GM23338 (cell line): ENCODE data around the gene TP53BP2. TPM values are rescaled to one million over a fixed set of nuclear protein-coding genes. Genes with fewer than 3 reads are reported as not detected.
A peak's percentile ranks its signal among the peaks of the same experiment; 100 is the strongest.

Source experiments
- ATAC-seq: fragments of 200-7000 bp; cut with Tn5 transposase; 3 replicates; pipeline ENCODE4 v1.9.1; 2020
- DNase-seq: peaks from one replicate; pipeline ENCODE4 v3.0.0-alpha.2; 2015; ENCODE audit warnings: low spot score
- H2AFZ ChIP-seq: fragments of 200-600 bp; sonication (generic); 2 replicates; pipeline ENCODE4 v1.8.0; 2016; ENCODE audit warnings: antibody characterized with exemption, mild to moderate bottlenecking, moderate library complexity
- H3F3A ChIP-seq: fragments of 200-600 bp; sonication (generic); replicated peaks from 2 replicates; pipeline ENCODE4 v1.8.0; 2017; ENCODE audit warnings: antibody characterized with exemption, mixed run types, low read depth
- H3K27ac ChIP-seq: fragments of 200-600 bp; sonication (generic); 2 replicates; pipeline ENCODE4 v1.6.1; 2016; ENCODE audit warnings: low read depth
- H3K27me3 ChIP-seq: fragments of 200-600 bp; sonication (generic); 2 replicates; pipeline ENCODE4 v1.8.0; 2016; ENCODE audit warnings: mild to moderate bottlenecking, mixed run types, moderate library complexity; ENCODE audit not compliant: insufficient read depth
- H3K36me3 ChIP-seq: fragments of 200-600 bp; sonication (generic); 2 replicates; pipeline ENCODE4 v1.8.0; 2016; ENCODE audit warnings: mild to moderate bottlenecking; ENCODE audit not compliant: insufficient read depth
- H3K4me1 ChIP-seq: fragments of 200-600 bp; sonication (generic); 2 replicates; pipeline ENCODE4 v1.8.0; 2016; ENCODE audit warnings: mild to moderate bottlenecking, moderate library complexity; ENCODE audit not compliant: insufficient read depth
- H3K4me2 ChIP-seq: fragments of 200-600 bp; sonication (generic); 2 replicates; pipeline ENCODE4 v1.7.1; 2017; ENCODE audit warnings: mixed run types
- H3K4me3 ChIP-seq: fragments of 200-600 bp; sonication (generic); 2 replicates; pipeline ENCODE4 v1.6.1; 2016; ENCODE audit warnings: mixed run types
- H3K79me2 ChIP-seq: fragments of 200-600 bp; sonication (generic); replicated peaks from 2 replicates; pipeline ENCODE4 v1.8.0; 2017; ENCODE audit warnings: mild to moderate bottlenecking; ENCODE audit not compliant: insufficient read depth
- H3K9me2 ChIP-seq: fragments of 200-600 bp; sonication (generic); 2 replicates; pipeline ENCODE4 v1.8.0; 2017; ENCODE audit not compliant: insufficient read depth
- H4K20me1 ChIP-seq: fragments of 200-600 bp; sonication (generic); replicated peaks from 2 replicates; pipeline ENCODE4 v1.8.0; 2017; ENCODE audit warnings: mild to moderate bottlenecking; ENCODE audit not compliant: insufficient read depth
- H3K27ac Mint-ChIP-seq: 2 replicates; pipeline ENCODE4 v1.8.0; 2020; ENCODE audit warnings: inconsistent platforms, mild to moderate bottlenecking, moderate library complexity, mixed read lengths
- H3K27me3 Mint-ChIP-seq: 3 replicates; pipeline ENCODE4 v1.8.0; 2022; ENCODE audit warnings: low read depth, mild to moderate bottlenecking, moderate library complexity, mixed read lengths, inconsistent platforms; ENCODE audit not compliant: insufficient read depth, poor library complexity
- H3K36me3 Mint-ChIP-seq: 3 replicates; pipeline ENCODE4 v1.8.0; 2021; ENCODE audit warnings: low read depth, mild to moderate bottlenecking, inconsistent platforms, moderate library complexity, mixed read lengths
- H3K4me1 Mint-ChIP-seq: 3 replicates; pipeline ENCODE4 v1.8.0; 2020; ENCODE audit warnings: mild to moderate bottlenecking, inconsistent platforms, mixed read lengths
- H3K4me3 Mint-ChIP-seq: 3 replicates; pipeline ENCODE4 v1.8.0; 2021; ENCODE audit warnings: moderate library complexity, mild to moderate bottlenecking, inconsistent platforms, mixed read lengths
- H3K9me3 Mint-ChIP-seq: 3 replicates; pipeline ENCODE4 v1.8.0; 2020; ENCODE audit warnings: moderate library complexity, mild to moderate bottlenecking, inconsistent platforms, mixed read lengths
- EZH2 ChIP-seq: fragments of 200-600 bp; sonication (generic); IDR thresholded peaks from one replicate; pipeline ENCODE4 v1.8.0; 2017; ENCODE audit warnings: antibody characterized with exemption, mild to moderate bottlenecking, low read depth; ENCODE audit not compliant: unreplicated experiment
- EZH2phosphoT487 ChIP-seq: fragments of 200-600 bp; sonication (generic); IDR thresholded peaks from one replicate; pipeline ENCODE4 v1.8.1; 2018; ENCODE audit warnings: antibody characterized with exemption; ENCODE audit not compliant: unreplicated experiment
- JUNB ChIP-seq: IDR thresholded peaks from one replicate; pipeline ENCODE4 v1.6.1; 2016; ENCODE audit warnings: antibody characterized with exemption; ENCODE audit not compliant: unreplicated experiment
- NANOG ChIP-seq: IDR thresholded peaks from 2 replicates; pipeline ENCODE4 v1.6.1; 2016; ENCODE audit warnings: antibody characterized with exemption, borderline replicate concordance
- POLR2AphosphoS5 ChIP-seq: IDR thresholded peaks from 2 replicates; pipeline ENCODE4 v1.6.1; 2016; ENCODE audit warnings: antibody characterized with exemption, low read depth
- ZNF114 ChIP-seq: fragments of 250-450 bp; sonication (Bioruptor Pico); IDR thresholded peaks from 2 replicates; pipeline ENCODE4 v1.5.0; 2020; ENCODE audit warnings: mild to moderate bottlenecking, moderate library complexity
- ZNF331 ChIP-seq: fragments of 250-450 bp; sonication (Bioruptor Pico); IDR thresholded peaks from 2 replicates; pipeline ENCODE4 v1.5.0; 2020; ENCODE audit warnings: low read depth, mild to moderate bottlenecking, moderate library complexity
- polyA plus RNA-seq: library from polyadenylated mRNA; unstranded; fragments of >200 nt; fragmentation: Nextera tagmentation; extraction: Ambion mirVana; gene quantifications from 2 replicates; pipeline ENCODE4 v1.2.1, GENCODE V29; 2016
- total RNA-seq: library from RNA; depleted of rRNA; stranded (reverse); fragments of >200 nt; shearing (Covaris generic); gene quantifications from 2 replicates; pipeline ENCODE4 v1.2.3, GENCODE V29; 2014
- TF ChIP-seq, protein P1 (sequence below): IDR thresholded peaks from one replicate; pipeline ENCODE4 v1.6.1; 2018; ENCODE audit warnings: antibody characterized with exemption; ENCODE audit not compliant: unreplicated experiment
- TF ChIP-seq, protein P2 (sequence below), 2 experiments: fragments of 200-600 bp in 1 of 2; sonication (generic) in 1 of 2; conservative IDR thresholded peaks; 2 replicates each; pipeline versions ENCODE4 v1.5.1 to v1.6.1; 2016 to 2017; ENCODE audit warnings: antibody characterized with exemption in 2 of 2, low read depth in 2 of 2, mild to moderate bottlenecking in 2 of 2, moderate library complexity in 1 of 2
- TF ChIP-seq, protein P3 (sequence below): IDR thresholded peaks from 2 replicates; pipeline ENCODE4 v1.6.1; 2016; ENCODE audit warnings: antibody characterized with exemption
- TF ChIP-seq, protein P4 (sequence below): fragments of 250-450 bp; sonication (Bioruptor Pico); IDR thresholded peaks from 2 replicates; pipeline ENCODE4 v1.5.0; 2020; ENCODE audit warnings: mild to moderate bottlenecking, moderate library complexity

TP53BP2 gene
- total and polyA plus RNA-seq, 2 experiments from 2014 or later, result 10.1 to 32.9 TPM

DNA sequence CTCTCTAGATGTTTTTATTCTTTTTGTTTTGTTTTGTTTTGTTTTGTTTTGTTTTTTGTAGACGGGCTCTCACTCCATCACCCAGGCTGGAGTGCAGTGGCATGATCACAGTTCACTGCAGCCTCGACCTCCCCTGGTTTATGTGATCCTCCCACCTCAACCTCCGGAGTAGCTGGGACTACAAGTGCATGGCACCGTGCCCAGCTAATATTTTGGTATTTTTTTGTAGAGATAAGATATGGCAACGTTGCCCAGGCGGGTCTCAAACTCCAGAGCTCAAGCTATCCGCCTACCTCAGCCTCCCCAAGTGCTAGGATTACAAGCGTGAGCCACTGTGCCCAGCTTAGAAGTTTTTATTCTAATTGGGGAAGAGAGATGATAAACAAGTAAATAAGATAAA is 13.3 kb upstream of the TP53BP2 start (continued):
- TF ChIP-seq, protein P1, sequence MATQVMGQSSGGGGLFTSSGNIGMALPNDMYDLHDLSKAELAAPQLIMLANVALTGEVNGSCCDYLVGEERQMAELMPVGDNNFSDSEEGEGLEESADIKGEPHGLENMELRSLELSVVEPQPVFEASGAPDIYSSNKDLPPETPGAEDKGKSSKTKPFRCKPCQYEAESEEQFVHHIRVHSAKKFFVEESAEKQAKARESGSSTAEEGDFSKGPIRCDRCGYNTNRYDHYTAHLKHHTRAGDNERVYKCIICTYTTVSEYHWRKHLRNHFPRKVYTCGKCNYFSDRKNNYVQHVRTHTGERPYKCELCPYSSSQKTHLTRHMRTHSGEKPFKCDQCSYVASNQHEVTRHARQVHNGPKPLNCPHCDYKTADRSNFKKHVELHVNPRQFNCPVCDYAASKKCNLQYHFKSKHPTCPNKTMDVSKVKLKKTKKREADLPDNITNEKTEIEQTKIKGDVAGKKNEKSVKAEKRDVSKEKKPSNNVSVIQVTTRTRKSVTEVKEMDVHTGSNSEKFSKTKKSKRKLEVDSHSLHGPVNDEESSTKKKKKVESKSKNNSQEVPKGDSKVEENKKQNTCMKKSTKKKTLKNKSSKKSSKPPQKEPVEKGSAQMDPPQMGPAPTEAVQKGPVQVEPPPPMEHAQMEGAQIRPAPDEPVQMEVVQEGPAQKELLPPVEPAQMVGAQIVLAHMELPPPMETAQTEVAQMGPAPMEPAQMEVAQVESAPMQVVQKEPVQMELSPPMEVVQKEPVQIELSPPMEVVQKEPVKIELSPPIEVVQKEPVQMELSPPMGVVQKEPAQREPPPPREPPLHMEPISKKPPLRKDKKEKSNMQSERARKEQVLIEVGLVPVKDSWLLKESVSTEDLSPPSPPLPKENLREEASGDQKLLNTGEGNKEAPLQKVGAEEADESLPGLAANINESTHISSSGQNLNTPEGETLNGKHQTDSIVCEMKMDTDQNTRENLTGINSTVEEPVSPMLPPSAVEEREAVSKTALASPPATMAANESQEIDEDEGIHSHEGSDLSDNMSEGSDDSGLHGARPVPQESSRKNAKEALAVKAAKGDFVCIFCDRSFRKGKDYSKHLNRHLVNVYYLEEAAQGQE, result no peak
- TF ChIP-seq EZH2phosphoT487 (no peak), POLR2AphosphoS5 (no peak), EZH2 (no peak), JUNB (no peak), ZNF331 (CRISPR knock-in tag) (no peak)
- TF ChIP-seq, protein P2, sequence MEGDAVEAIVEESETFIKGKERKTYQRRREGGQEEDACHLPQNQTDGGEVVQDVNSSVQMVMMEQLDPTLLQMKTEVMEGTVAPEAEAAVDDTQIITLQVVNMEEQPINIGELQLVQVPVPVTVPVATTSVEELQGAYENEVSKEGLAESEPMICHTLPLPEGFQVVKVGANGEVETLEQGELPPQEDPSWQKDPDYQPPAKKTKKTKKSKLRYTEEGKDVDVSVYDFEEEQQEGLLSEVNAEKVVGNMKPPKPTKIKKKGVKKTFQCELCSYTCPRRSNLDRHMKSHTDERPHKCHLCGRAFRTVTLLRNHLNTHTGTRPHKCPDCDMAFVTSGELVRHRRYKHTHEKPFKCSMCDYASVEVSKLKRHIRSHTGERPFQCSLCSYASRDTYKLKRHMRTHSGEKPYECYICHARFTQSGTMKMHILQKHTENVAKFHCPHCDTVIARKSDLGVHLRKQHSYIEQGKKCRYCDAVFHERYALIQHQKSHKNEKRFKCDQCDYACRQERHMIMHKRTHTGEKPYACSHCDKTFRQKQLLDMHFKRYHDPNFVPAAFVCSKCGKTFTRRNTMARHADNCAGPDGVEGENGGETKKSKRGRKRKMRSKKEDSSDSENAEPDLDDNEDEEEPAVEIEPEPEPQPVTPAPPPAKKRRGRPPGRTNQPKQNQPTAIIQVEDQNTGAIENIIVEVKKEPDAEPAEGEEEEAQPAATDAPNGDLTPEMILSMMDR (conservative IDR thresholded peaks at IDR 0.05; ENCODE audit: low read depth in 2 of 2), result no peak
- TF ChIP-seq, protein P3, sequence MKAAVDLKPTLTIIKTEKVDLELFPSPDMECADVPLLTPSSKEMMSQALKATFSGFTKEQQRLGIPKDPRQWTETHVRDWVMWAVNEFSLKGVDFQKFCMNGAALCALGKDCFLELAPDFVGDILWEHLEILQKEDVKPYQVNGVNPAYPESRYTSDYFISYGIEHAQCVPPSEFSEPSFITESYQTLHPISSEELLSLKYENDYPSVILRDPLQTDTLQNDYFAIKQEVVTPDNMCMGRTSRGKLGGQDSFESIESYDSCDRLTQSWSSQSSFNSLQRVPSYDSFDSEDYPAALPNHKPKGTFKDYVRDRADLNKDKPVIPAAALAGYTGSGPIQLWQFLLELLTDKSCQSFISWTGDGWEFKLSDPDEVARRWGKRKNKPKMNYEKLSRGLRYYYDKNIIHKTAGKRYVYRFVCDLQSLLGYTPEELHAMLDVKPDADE, result no peak

DNA sequence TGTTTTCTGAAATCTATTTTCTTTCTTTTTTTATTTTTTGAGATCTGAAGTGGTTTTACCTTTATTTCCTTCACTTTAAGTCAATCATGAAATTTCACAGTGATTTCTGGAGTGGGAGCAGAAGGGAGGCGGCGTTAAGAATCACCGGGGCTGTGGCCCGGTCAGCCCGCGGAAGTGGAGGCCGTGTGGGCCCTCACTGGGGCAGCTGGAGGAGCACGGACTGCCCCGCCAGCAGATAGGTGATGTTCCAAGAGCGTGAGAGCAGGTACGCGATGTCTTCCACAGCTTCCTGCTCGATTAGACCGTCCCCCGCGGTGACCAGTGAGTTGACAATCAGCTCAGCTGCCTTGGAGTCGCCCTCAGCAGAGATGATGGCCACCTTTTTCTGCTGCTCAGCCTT is 10.6 kb upstream of the TP53BP2 start:
- H3K27me3 Mint-ChIP-seq, result peaks cover 1% of the 10 kb centered on the region
- DNase-seq, result no peak
- Histone ChIP-seq H4K20me1 (0 out of 2 replicates have a peak, but pooled peaks cover 4% of the 10 kb centered on the region), H3K9me2 (no peaks in the 10 kb centered on the region), H3K27ac (no peak overlapping the region), H3K4me3 (no peak overlapping the region), H2AFZ (peak overlapping the region; percentile 8; the same call in 1 of the 2 replicates), H3K79me2 (no peaks in the 10 kb centered on the region), H3F3A (no peaks in the 10 kb centered on the region), H3K4me1 (no peaks in the 10 kb centered on the region), H3K36me3 (no peaks in the 10 kb centered on the region), H3K27me3 (no peaks in the 10 kb centered on the region), H3K4me2 (no peak overlapping the region)
- H3K36me3 Mint-ChIP-seq, result no peaks in the 10 kb centered on the region
- H3K27ac Mint-ChIP-seq, result no peak overlapping the region
- ATAC-seq, result no peak
- H3K4me3 Mint-ChIP-seq, result no peak overlapping the region
- H3K4me1 Mint-ChIP-seq, result no peaks in the 10 kb centered on the region
- no peaks in the 10 kb centered on the region for H3K9me3 Mint-ChIP-seq
- no peak for TF ChIP-seq ZNF114 (CRISPR knock-in tag)
- no peak for TF ChIP-seq POLR2AphosphoS5
- no peak for TF ChIP-seq NANOG
- TF ChIP-seq, protein P4, sequence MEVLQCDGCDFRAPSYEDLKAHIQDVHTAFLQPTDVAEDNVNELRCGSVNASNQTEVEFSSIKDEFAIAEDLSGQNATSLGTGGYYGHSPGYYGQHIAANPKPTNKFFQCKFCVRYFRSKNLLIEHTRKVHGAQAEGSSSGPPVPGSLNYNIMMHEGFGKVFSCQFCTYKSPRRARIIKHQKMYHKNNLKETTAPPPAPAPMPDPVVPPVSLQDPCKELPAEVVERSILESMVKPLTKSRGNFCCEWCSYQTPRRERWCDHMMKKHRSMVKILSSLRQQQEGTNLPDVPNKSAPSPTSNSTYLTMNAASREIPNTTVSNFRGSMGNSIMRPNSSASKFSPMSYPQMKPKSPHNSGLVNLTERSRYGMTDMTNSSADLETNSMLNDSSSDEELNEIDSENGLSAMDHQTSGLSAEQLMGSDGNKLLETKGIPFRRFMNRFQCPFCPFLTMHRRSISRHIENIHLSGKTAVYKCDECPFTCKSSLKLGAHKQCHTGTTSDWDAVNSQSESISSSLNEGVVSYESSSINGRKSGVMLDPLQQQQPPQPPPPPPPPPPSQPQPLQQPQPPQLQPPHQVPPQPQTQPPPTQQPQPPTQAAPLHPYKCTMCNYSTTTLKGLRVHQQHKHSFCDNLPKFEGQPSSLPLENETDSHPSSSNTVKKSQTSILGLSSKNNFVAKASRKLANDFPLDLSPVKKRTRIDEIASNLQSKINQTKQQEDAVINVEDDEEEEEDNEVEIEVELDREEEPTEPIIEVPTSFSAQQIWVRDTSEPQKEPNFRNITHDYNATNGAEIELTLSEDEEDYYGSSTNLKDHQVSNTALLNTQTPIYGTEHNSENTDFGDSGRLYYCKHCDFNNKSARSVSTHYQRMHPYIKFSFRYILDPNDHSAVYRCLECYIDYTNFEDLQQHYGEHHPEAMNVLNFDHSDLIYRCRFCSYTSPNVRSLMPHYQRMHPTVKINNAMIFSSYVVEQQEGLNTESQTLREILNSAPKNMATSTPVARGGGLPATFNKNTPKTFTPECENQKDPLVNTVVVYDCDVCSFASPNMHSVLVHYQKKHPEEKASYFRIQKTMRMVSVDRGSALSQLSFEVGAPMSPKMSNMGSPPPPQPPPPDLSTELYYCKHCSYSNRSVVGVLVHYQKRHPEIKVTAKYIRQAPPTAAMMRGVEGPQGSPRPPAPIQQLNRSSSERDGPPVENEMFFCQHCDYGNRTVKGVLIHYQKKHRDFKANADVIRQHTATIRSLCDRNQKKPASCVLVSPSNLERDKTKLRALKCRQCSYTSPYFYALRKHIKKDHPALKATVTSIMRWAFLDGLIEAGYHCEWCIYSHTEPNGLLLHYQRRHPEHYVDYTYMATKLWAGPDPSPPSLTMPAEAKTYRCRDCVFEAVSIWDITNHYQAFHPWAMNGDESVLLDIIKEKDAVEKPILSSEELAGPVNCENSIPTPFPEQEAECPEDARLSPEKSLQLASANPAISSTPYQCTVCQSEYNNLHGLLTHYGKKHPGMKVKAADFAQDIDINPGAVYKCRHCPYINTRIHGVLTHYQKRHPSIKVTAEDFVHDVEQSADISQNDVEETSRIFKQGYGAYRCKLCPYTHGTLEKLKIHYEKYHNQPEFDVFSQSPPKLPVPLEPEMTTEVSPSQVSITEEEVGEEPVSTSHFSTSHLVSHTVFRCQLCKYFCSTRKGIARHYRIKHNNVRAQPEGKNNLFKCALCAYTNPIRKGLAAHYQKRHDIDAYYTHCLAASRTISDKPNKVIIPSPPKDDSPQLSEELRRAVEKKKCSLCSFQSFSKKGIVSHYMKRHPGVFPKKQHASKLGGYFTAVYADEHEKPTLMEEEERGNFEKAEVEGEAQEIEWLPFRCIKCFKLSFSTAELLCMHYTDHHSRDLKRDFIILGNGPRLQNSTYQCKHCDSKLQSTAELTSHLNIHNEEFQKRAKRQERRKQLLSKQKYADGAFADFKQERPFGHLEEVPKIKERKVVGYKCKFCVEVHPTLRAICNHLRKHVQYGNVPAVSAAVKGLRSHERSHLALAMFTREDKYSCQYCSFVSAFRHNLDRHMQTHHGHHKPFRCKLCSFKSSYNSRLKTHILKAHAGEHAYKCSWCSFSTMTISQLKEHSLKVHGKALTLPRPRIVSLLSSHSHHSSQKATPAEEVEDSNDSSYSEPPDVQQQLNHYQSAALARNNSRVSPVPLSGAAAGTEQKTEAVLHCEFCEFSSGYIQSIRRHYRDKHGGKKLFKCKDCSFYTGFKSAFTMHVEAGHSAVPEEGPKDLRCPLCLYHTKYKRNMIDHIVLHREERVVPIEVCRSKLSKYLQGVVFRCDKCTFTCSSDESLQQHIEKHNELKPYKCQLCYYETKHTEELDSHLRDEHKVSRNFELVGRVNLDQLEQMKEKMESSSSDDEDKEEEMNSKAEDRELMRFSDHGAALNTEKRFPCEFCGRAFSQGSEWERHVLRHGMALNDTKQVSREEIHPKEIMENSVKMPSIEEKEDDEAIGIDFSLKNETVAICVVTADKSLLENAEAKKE (CRISPR knock-in tag), result no peak
